H1 (cell line): ENCODE results near the gene CCDC13. TPM values are rescaled to one million over a fixed set of nuclear protein-coding genes. Genes with fewer than 3 reads are reported as not detected.

Experiments used
- CTCF ChIA-PET: fragments of 300-600 bp; sonication (Branson Sonifier 250); formaldehyde crosslinking; loops from one replicate; lab custom pipeline; 2021; ENCODE audit not compliant: partially characterized antibody; lab: Charles Lee
- POLR2A ChIA-PET: fragments of 300-600 bp; sonication (Branson Sonifier 250); formaldehyde crosslinking; loops from one replicate; lab custom pipeline; 2021; ENCODE audit warnings: inconsistent platforms; ENCODE audit not compliant: partially characterized antibody; lab: Charles Lee
- DNase-seq, 2 experiments: peaks; one replicate each; pipeline versions ENCODE4 v3.0.0 to v3.0.0-alpha.2; 2010 to 2022; ENCODE audit warnings: low spot score in 2 of 2, low read depth in 1 of 2, mixed read lengths in 1 of 2
- FAIRE-seq: peaks from 2 replicates; lab custom pipeline; 2011; peaks lifted over from hg19 to GRCh38; lab: Jason Lieb, UNC
- H2AFZ ChIP-seq: 2 replicates; pipeline ENCODE4 v1.8.1; 2012; ENCODE audit warnings: low read length, inconsistent platforms
- H2AK5ac ChIP-seq: 2 replicates; pipeline ENCODE4 v1.6.1; 2013; ENCODE audit warnings: low read depth, low read length
- H2BK120ac ChIP-seq: replicated peaks from 2 replicates; pipeline ENCODE3; 2013; ENCODE audit warnings: low read depth, low read length, inconsistent platforms
- H2BK12ac ChIP-seq: 2 replicates; pipeline ENCODE4 v1.6.1; 2013; ENCODE audit warnings: low read depth, low read length
- H2BK15ac ChIP-seq: 2 replicates; pipeline ENCODE4 v1.6.1; 2013; ENCODE audit warnings: low read length
- H2BK20ac ChIP-seq: 2 replicates; pipeline ENCODE4 v1.6.1; 2013; ENCODE audit warnings: low read length
- H2BK5ac ChIP-seq: 2 replicates; pipeline ENCODE4 v1.6.1; 2013; ENCODE audit warnings: low read depth, low read length
- H3K14ac ChIP-seq: 2 replicates; pipeline ENCODE4 v1.6.1; 2013; ENCODE audit warnings: inconsistent platforms; ENCODE audit not compliant: insufficient read length
- H3K18ac ChIP-seq: 2 replicates; pipeline ENCODE4 v1.6.1; 2013; ENCODE audit warnings: low read length; ENCODE audit errors: extremely low read depth
- H3K23ac ChIP-seq: 2 replicates; pipeline ENCODE4 v1.6.1; 2013; ENCODE audit warnings: inconsistent platforms; ENCODE audit not compliant: insufficient read length
- H3K23me2 ChIP-seq: 2 replicates; pipeline ENCODE4 v1.6.1; 2013; ENCODE audit warnings: low read depth, low read length
- H3K27ac ChIP-seq: 2 replicates; pipeline ENCODE4 v1.6.1; 2011; ENCODE audit warnings: low read depth, low read length, inconsistent platforms
- H3K27me3 ChIP-seq, 4 experiments: replicated peaks in 1 of 4; 1 replicate in 1 of 4; 2 replicates in 3 of 4; pipeline versions ENCODE4 v1.6.1 to v1.8.1; 2011 to 2013; ENCODE audit warnings: low read length in 3 of 4, mild to moderate bottlenecking in 3 of 4, inconsistent platforms in 2 of 4, mixed read lengths in 2 of 4, moderate library complexity in 1 of 4; ENCODE audit not compliant: control insufficient read depth in 3 of 4, insufficient read depth in 3 of 4; ENCODE audit errors: extremely low read depth in 1 of 4
- H3K36me3 ChIP-seq, 4 experiments: 2 replicates each; pipeline versions ENCODE4 v1.6.1 to v1.8.1; 2011 to 2013; ENCODE audit warnings: mild to moderate bottlenecking in 4 of 4, low read length in 3 of 4, moderate library complexity in 2 of 4, control low read depth in 1 of 4, inconsistent platforms in 1 of 4; ENCODE audit not compliant: insufficient read depth in 4 of 4, control insufficient read depth in 2 of 4
- H3K4ac ChIP-seq: replicated peaks from 2 replicates; pipeline ENCODE3; 2013; ENCODE audit warnings: low read length, low read depth, mixed read lengths, inconsistent platforms; ENCODE audit not compliant: insufficient read length
- H3K4me1 ChIP-seq, 4 experiments: replicated peaks in 1 of 4; 1 replicate in 1 of 4; 2 replicates in 3 of 4; pipeline versions ENCODE4 v1.6.1 to v1.8.1; 2011 to 2013; ENCODE audit warnings: low read length in 3 of 4, inconsistent platforms in 2 of 4, mixed read lengths in 1 of 4; ENCODE audit not compliant: insufficient read depth in 4 of 4, control insufficient read depth in 3 of 4
- H3K4me2 ChIP-seq, 2 experiments: 2 replicates each; pipeline versions ENCODE4 v1.6.1 to v1.8.1; 2011 to 2013; ENCODE audit warnings: low read depth in 2 of 2, low read length in 2 of 2, control low read depth in 1 of 2, inconsistent platforms in 1 of 2, mild to moderate bottlenecking in 1 of 2; ENCODE audit not compliant: insufficient read depth in 1 of 2
- H3K4me3 ChIP-seq, 4 experiments: fragments of 200-600, 300-600 bp in 1 of 4; sonication (generic), shearing (Covaris generic), sonication (Bioruptor Twin) in 1 of 4; 2 replicates each; pipeline versions ENCODE4 v1.5.1 to v1.8.1; 2011 to 2016; ENCODE audit warnings: low read length in 4 of 4, low read depth in 3 of 4, control low read depth in 2 of 4, inconsistent platforms in 2 of 4, mild to moderate bottlenecking in 2 of 4, mixed read lengths in 1 of 4, moderate library complexity in 1 of 4; ENCODE audit not compliant: insufficient read depth in 2 of 4; ENCODE audit errors: extremely low read depth in 1 of 4
- H3K56ac ChIP-seq: replicated peaks from 2 replicates; pipeline ENCODE3; 2013; ENCODE audit warnings: low read depth, mild to moderate bottlenecking, mixed read lengths, low read length, inconsistent platforms; ENCODE audit not compliant: insufficient read length
- H3K79me1 ChIP-seq: 2 replicates; pipeline ENCODE4 v1.6.1; 2013; ENCODE audit warnings: low read depth, low read length, control low read depth
- H3K79me2 ChIP-seq, 2 experiments: 2 replicates each; pipeline versions ENCODE4 v1.6.1 to v1.8.1; 2012 to 2013; ENCODE audit warnings: low read length in 2 of 2, mild to moderate bottlenecking in 2 of 2, inconsistent platforms in 1 of 2; ENCODE audit not compliant: insufficient read depth in 2 of 2, control insufficient read depth in 1 of 2
- H3K9ac ChIP-seq, 4 experiments: replicated peaks in 1 of 4; 1 replicate in 1 of 4; 2 replicates in 3 of 4; pipeline versions ENCODE4 v1.6.1 to v1.8.1; 2011 to 2013; ENCODE audit warnings: low read depth in 3 of 4, low read length in 3 of 4, control low read depth in 2 of 4, mild to moderate bottlenecking in 2 of 4, moderate library complexity in 2 of 4, inconsistent platforms in 1 of 4; ENCODE audit errors: extremely low read depth in 1 of 4
- H3K9me3 ChIP-seq, 2 experiments: 2 replicates each; pipeline versions ENCODE4 v1.6.1 to v1.8.1; 2012 to 2013; ENCODE audit warnings: mild to moderate bottlenecking in 2 of 2, moderate library complexity in 2 of 2, control low read depth in 1 of 2, inconsistent platforms in 1 of 2, low read depth in 1 of 2, low read length in 1 of 2, mixed read lengths in 1 of 2; ENCODE audit not compliant: insufficient read depth in 2 of 2
- H4K20me1 ChIP-seq, 2 experiments: replicated peaks in 1 of 2; 2 replicates each; pipeline versions ENCODE3 to v1.8.1; 2011 to 2013; ENCODE audit warnings: inconsistent platforms in 2 of 2, low read length in 2 of 2, mild to moderate bottlenecking in 1 of 2; ENCODE audit not compliant: insufficient read depth in 2 of 2, control insufficient read depth in 1 of 2
- H4K5ac ChIP-seq: 2 replicates; pipeline ENCODE4 v1.6.1; 2013; ENCODE audit warnings: low read length, low read depth, mixed read lengths, inconsistent platforms; ENCODE audit not compliant: insufficient read length
- H4K8ac ChIP-seq: 2 replicates; pipeline ENCODE4 v1.8.0; 2013; ENCODE audit warnings: mild to moderate bottlenecking, moderate library complexity, low read length, inconsistent platforms; ENCODE audit not compliant: insufficient read depth; ENCODE audit errors: extremely low read depth
- H4K91ac ChIP-seq: replicated peaks from 2 replicates; pipeline ENCODE3; 2013; ENCODE audit warnings: low read length, mixed read lengths, inconsistent platforms; ENCODE audit not compliant: insufficient read length
- CBX5 ChIP-seq: fragments of 300-800, 300-1000 bp; sonication (generic); IDR thresholded peaks from 2 replicates; pipeline ENCODE4 v1.7.1; 2016; ENCODE audit warnings: antibody characterized with exemption, low read length, low read depth
- CTCF ChIP-seq, 3 experiments: IDR thresholded peaks; 1 replicate in 2 of 3; 2 replicates in 1 of 3; pipeline versions ENCODE4 v1.5.1 to v1.6.1; 2011; ENCODE audit warnings: low read length in 3 of 3, mild to moderate bottlenecking in 3 of 3, inconsistent platforms in 2 of 3, low read depth in 1 of 3, moderate library complexity in 1 of 3; ENCODE audit not compliant: insufficient read depth in 1 of 3; ENCODE audit errors: control extremely low read depth in 1 of 3
- GABPA ChIP-seq: IDR thresholded peaks from 2 replicates; pipeline ENCODE4 v1.6.1; 2011; ENCODE audit warnings: mild to moderate bottlenecking, low read length, moderate library complexity, borderline replicate concordance; ENCODE audit not compliant: insufficient read depth
- MAFK ChIP-seq: IDR thresholded peaks from 2 replicates; pipeline ENCODE4 v1.6.1; 2012; ENCODE audit warnings: low read depth, mild to moderate bottlenecking, improper control_type of control experiment, low read length
- MAX ChIP-seq: IDR thresholded peaks from 2 replicates; pipeline ENCODE4 v1.6.1; 2012; ENCODE audit warnings: inconsistent platforms
- NRF1 ChIP-seq: IDR thresholded peaks from 2 replicates; pipeline ENCODE4 v1.6.1; 2011; ENCODE audit warnings: mild to moderate bottlenecking, low read depth, low read length, improper control_type of control experiment
- POLR2A ChIP-seq, 2 experiments: IDR thresholded peaks; 1 replicate in 1 of 2; 2 replicates in 1 of 2; pipeline ENCODE4 v1.6.1; 2011; ENCODE audit warnings: low read depth in 2 of 2, low read length in 2 of 2, mild to moderate bottlenecking in 2 of 2; ENCODE audit errors: control extremely low read depth in 1 of 2
- RAD21 ChIP-seq, 2 experiments: IDR thresholded peaks in 1 of 2; conservative IDR thresholded peaks in 1 of 2; 2 replicates each; pipeline ENCODE4 v1.6.1; 2011; ENCODE audit warnings: low read depth in 2 of 2, low read length in 2 of 2, improper control_type of control experiment in 1 of 2, inconsistent platforms in 1 of 2, mild to moderate bottlenecking in 1 of 2, moderate library complexity in 1 of 2
- SIN3A ChIP-seq, 2 experiments: IDR thresholded peaks in 1 of 2; conservative IDR thresholded peaks in 1 of 2; 2 replicates each; pipeline ENCODE4 v1.6.1; 2011 to 2012; ENCODE audit warnings: low read length in 2 of 2, improper control_type of control experiment in 1 of 2, low read depth in 1 of 2, mild to moderate bottlenecking in 1 of 2
- TBP ChIP-seq: IDR thresholded peaks from 2 replicates; pipeline ENCODE4 v1.6.1; 2011; ENCODE audit warnings: low read depth, low read length, improper control_type of control experiment
- YY1 ChIP-seq: IDR thresholded peaks from 2 replicates; pipeline ENCODE4 v1.6.1; 2011; ENCODE audit warnings: low read depth, mild to moderate bottlenecking, low read length
- WGBS, 2 experiments: shearing (Covaris generic) in 1 of 2; methylation state at CpG; one replicate each; pipeline versions ENCODE4 v1.1.6 to v1.1.7; 2013 to 2015; ENCODE audit warnings: low lambda C conversion rate in 2 of 2, mixed read lengths in 2 of 2, inconsistent platforms in 1 of 2, low coverage in 1 of 2, missing lambda C conversion rate in 1 of 2; ENCODE audit not compliant: insufficient replicate concordance in 2 of 2, insufficient coverage in 1 of 2, insufficient read length in 1 of 2; ENCODE audit errors: extremely low coverage in 1 of 2, missing lambda C conversion rate in 1 of 2; 5-methylcytosine and 5-hydroxymethylcytosine counted together
- polyA plus RNA-seq, 7 experiments: library from polyadenylated mRNA; depleted of rRNA in 3 of 7; stranded (reverse) in 5 of 7; unstranded in 2 of 7; fragments of >200 nt in 5 of 7; fragments of 200-250 nt in 2 of 7; gene quantifications; 1 replicate in 5 of 7; 2 replicates in 1 of 7; 4 replicates in 1 of 7; pipeline versions ENCODE4 v1.2.1 to v1.2.3, GENCODE V29; 2011 to 2013; ENCODE audit warnings: missing spikeins in 2 of 7, mixed read lengths in 2 of 7
- total RNA-seq: library from RNA; stranded (reverse); fragmentation: NEBNext Ultra II Directional; extraction: Animal tissue kit (Norgen Biotek cat#: 25700); gene quantifications from 2 replicates; pipeline ENCODE4 v1.2.1, GENCODE V29; 2021

CCDC13 gene
- total and polyA plus RNA-seq, 2 of the 8 experiments (the other 6 are each of a cell fraction or from before 2014, with no cell fraction given), result 0.06 TPM; not detected in 1

GRCh38 chr3:42723219-42723618, 49.8 kb downstream of the CCDC13 start:
- Histone ChIP-seq H3K23ac (no peak overlapping the region), H4K91ac (no peak overlapping the region), H4K5ac (no peak overlapping the region), H3K79me1 (no peaks in the 10 kb centered on the region), H2BK20ac (no peak overlapping the region), H3K23me2 (no peaks in the 10 kb centered on the region), H3K18ac (no peak overlapping the region), H3K4me1 (no peaks in the 10 kb centered on the region; a peak in 1 of 7 replicates), H3K4me3 (no peak overlapping the region), H4K20me1 (no peaks in the 10 kb centered on the region), H3K27ac (no peak overlapping the region), H3K9ac (no peak overlapping the region), H3K79me2 (no peaks in the 10 kb centered on the region), H2BK12ac (no peak overlapping the region), H3K56ac (no peak overlapping the region), H3K9me3 (no peaks in the 10 kb centered on the region; a peak in 1 of 4 replicates), H3K4me2 (no peak overlapping the region), H3K36me3 (no peaks in the 10 kb centered on the region; a peak in 1 of 8 replicates), H3K14ac (no peak overlapping the region), H4K8ac (no peak overlapping the region), H2BK120ac (no peak overlapping the region), H2AK5ac (no peak overlapping the region), H2AFZ (no peak overlapping the region), H2BK15ac (no peak overlapping the region), H3K27me3 (no peaks in the 10 kb centered on the region), H3K4ac (no peak overlapping the region), H2BK5ac (no peak overlapping the region)
- POLR2A ChIA-PET, result interaction anchor here (0.6 kb wide), 1 partner anchor 98 kb away, joined by 3 read pairs; no protein-coding TSS in a partner anchor
- 90% methylated on average over 2 of the region's 2 CpGs; no CpG with 5 or more reads in 1 of the 2 experiments for WGBS, 2 experiments
- FAIRE-seq (no peak), DNase-seq (no peak)
- CTCF ChIA-PET, result interaction anchor here (0.6 to 4.0 kb wide), 7 partner anchors 11 to 1037 kb away, joined by 3 to 23 read pairs (median 4); no protein-coding TSS in a partner anchor
- no peak for TF ChIP-seq SIN3A (conservative IDR thresholded peaks at IDR 0.05 in 1 of 2, IDR thresholded peaks at IDR 0.05 in 1 of 2; ENCODE audit: low read depth in 1 of 2, low read length in 2 of 2)
- no peak for TF ChIP-seq TBP
- no peak for TF ChIP-seq YY1
- TF ChIP-seq MAX, result no peak
- TF ChIP-seq MAFK, result no peak
- no peak for TF ChIP-seq RAD21 (IDR thresholded peaks at IDR 0.05 in 1 of 2, conservative IDR thresholded peaks at IDR 0.05 in 1 of 2; ENCODE audit: low read depth in 2 of 2, low read length in 2 of 2)
- TF ChIP-seq GABPA, result no peak
- TF ChIP-seq NRF1, result no peak
- TF ChIP-seq POLR2A (IDR thresholded peaks at IDR 0.05; ENCODE audit: control extremely low read depth in 1 of 2, low read depth in 2 of 2, low read length in 2 of 2), result no peak
- no peak for TF ChIP-seq CTCF (IDR thresholded peaks at IDR 0.05; ENCODE audit: control extremely low read depth in 1 of 3, insufficient read depth in 1 of 3, low read depth in 1 of 3, low read length in 3 of 3)
- no peak for TF ChIP-seq CBX5
